RWPE2 (cell line): ENCODE measurements around the gene ZNF514.
A peak's percentile ranks its signal among the peaks of the same experiment; 100 is the strongest.
"Not testable (repeated sequence)": the region's sequence is repeated elsewhere in the genome, so short reads cannot be mapped to it uniquely, and the experiment has no call there.

Source experiments
- ATAC-seq: fragments of 200-7000 bp; cut with Tn5 transposase; 3 replicates; pipeline ENCODE4 v1.9.1; 2021; ENCODE audit warnings: low read depth
- DNase-seq: peaks from one replicate; pipeline ENCODE4 v3.0.0-alpha.2; 2020; ENCODE audit warnings: low spot score
- H3K27ac ChIP-seq: fragments of 450-650 bp; 2 replicates; pipeline ENCODE4 v1.5.1; 2017; ENCODE audit warnings: mild to moderate bottlenecking; ENCODE audit not compliant: poor library complexity, severe bottlenecking
- H3K27me3 ChIP-seq: fragments of 250-450 bp; sonication (Bioruptor Pico); 2 replicates; pipeline ENCODE4 v1.5.1; 2021; ENCODE audit warnings: mild to moderate bottlenecking, moderate library complexity; ENCODE audit not compliant: insufficient read depth, poor library complexity, severe bottlenecking
- H3K36me3 ChIP-seq: fragments of 250-450 bp; sonication (Bioruptor Pico); 2 replicates; pipeline ENCODE4 v1.5.1; 2020; ENCODE audit warnings: low read depth, mild to moderate bottlenecking, moderate library complexity
- H3K4me1 ChIP-seq: fragments of 250-450 bp; sonication (Bioruptor Pico); 2 replicates; pipeline ENCODE4 v1.5.1; 2021; ENCODE audit warnings: mild to moderate bottlenecking, moderate library complexity; ENCODE audit not compliant: insufficient read depth, poor library complexity, severe bottlenecking
- H3K4me3 ChIP-seq: fragments of 250-450 bp; sonication (Bioruptor Pico); 2 replicates; pipeline ENCODE4 v1.5.1; 2021; ENCODE audit warnings: mild to moderate bottlenecking, moderate library complexity; ENCODE audit not compliant: severe bottlenecking
- H3K9me3 ChIP-seq: fragments of 250-450 bp; sonication (Bioruptor Pico); 2 replicates; pipeline ENCODE4 v1.5.1; 2021; ENCODE audit warnings: mild to moderate bottlenecking, moderate library complexity; ENCODE audit not compliant: severe bottlenecking
- CTCF ChIP-seq: fragments of 450-650 bp; IDR thresholded peaks from one replicate; pipeline ENCODE4 v1.5.1; 2017; ENCODE audit warnings: mild to moderate bottlenecking, moderate library complexity; ENCODE audit not compliant: poor library complexity, severe bottlenecking

The ZNF514 gene

GRCh38 chr2:95204396-95204795 lies 44.7 kb upstream of the ZNF514 start:
- H3K9me3 ChIP-seq: no peaks in the 10 kb centered on the region
- TF ChIP-seq CTCF: no peak
- no peaks in the 10 kb centered on the region for H3K4me1 ChIP-seq
- no peaks in the 10 kb centered on the region for H3K27me3 ChIP-seq
- ATAC-seq (no peak), DNase-seq (no peak)
- H3K27ac ChIP-seq: no peak overlapping the region
- H3K4me3 ChIP-seq: no peak overlapping the region
- peaks cover 9% of the 10 kb centered on the region for H3K36me3 ChIP-seq

DNA sequence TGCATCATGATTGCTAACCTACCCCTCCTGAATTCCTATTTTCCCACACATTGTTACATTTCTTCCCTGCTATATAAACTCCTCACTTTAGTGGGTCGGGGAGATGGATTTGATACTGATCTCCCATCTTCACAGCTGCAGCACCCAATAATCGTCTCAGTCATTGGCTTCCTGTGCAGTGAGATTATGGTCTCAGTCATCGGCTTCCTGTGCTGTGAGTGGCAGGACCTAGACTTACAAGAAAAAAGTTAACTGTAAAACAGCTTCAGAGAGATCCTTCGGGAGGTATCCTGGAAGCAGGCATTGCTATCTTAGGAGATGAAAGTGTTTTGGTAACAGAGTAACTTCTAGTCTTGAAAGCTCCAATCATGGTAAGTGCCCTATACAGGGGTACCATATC lies 44.3 kb upstream of the ZNF514 start:
- Histone ChIP-seq H3K4me3 (no peak overlapping the region), H3K27me3 (no peaks in the 10 kb centered on the region), H3K9me3 (no peaks in the 10 kb centered on the region), H3K27ac (no peak overlapping the region), H3K36me3 (peaks cover 4% of the 10 kb centered on the region), H3K4me1 (no peaks in the 10 kb centered on the region)
- ATAC-seq (no peak), DNase-seq (no peak)
- no peak for TF ChIP-seq CTCF

DNA sequence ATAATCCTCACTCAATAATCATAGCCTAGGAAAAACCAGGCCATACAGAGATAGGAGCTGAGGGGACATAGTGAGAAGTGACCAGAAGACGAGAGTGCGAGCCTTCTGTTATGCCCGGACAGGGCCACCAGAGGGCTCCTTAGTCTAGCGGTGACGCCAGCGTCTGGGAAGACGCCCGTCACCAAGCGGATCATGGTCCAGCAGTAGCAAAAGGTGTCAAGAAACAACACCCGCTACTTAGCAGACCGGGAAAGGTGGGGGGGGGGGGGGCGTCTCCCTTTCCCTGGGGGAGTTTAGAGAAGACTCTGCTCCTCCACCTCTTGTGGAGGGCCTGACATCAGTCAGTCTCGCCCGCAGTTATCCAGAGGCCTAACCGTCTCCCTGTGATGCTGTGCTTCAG lies 33.3 kb upstream of the ZNF514 start:
- not testable (repeated sequence) for H3K4me1 ChIP-seq, H3K4me3 ChIP-seq, H3K27ac ChIP-seq, DNase-seq, H3K36me3 ChIP-seq, H3K9me3 ChIP-seq, H3K27me3 ChIP-seq, ATAC-seq
- peak; percentile 71 for TF ChIP-seq CTCF

DNA sequence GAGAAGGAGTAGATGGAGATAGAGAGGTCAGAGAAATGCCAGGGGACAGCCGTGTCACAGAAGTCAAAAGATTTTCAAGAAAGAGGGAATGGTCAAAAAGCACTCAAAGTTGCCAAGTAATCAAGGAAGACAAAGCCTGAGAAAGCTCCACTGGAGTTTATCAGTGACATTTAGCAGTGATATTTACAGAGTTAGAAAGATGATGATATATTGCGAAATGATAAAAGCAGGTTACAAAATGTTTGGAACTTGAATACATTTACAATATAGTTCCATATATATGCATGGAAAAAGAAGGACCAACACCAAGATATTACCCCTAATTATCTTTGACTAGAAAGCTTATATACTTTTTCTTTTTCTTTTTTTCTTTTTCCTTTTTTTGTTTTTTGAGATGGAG lies 26.3 kb upstream of the ZNF514 start:
- ATAC-seq: no peak
- H3K27ac ChIP-seq: no peak overlapping the region
- H3K4me3 ChIP-seq: no peak overlapping the region
- DNase-seq: no peak
- no peak for TF ChIP-seq CTCF
- peaks cover 13% of the 10 kb centered on the region for H3K36me3 ChIP-seq
- no peaks in the 10 kb centered on the region for H3K9me3 ChIP-seq
- H3K27me3 ChIP-seq: peaks cover 4% of the 10 kb centered on the region
- H3K4me1 ChIP-seq: no peaks in the 10 kb centered on the region

GRCh38 chr2:95185197-95185596 lies 25.5 kb upstream of the ZNF514 start:
- Histone ChIP-seq H3K27me3 (no peaks in the 10 kb centered on the region), H3K36me3 (peaks cover 18% of the 10 kb centered on the region), H3K4me3 (no peak overlapping the region), H3K27ac (no peak overlapping the region), H3K9me3 (no peaks in the 10 kb centered on the region), H3K4me1 (no peaks in the 10 kb centered on the region)
- no peak for TF ChIP-seq CTCF
- DNase-seq (no peak), ATAC-seq (no peak)
